DND-41 (cell line): ENCODE results near the gene BEND5.

Source experiments
- ATAC-seq: fragments of 200-7000 bp; cut with Tn5 transposase; 3 replicates; pipeline ENCODE4 v1.9.1; 2021; ENCODE audit warnings: low read depth; ENCODE audit not compliant: insufficient read depth
- DNase-seq: peaks from one replicate; pipeline ENCODE4 v3.0.0-alpha.2; 2020
- H2AFZ ChIP-seq: 2 replicates; pipeline ENCODE4 v1.6.0; 2012; ENCODE audit warnings: low read depth, low read length
- H3K27ac ChIP-seq: 2 replicates; pipeline ENCODE4 v1.5.1; 2012; ENCODE audit warnings: low read length, inconsistent platforms
- H3K27me3 ChIP-seq: fragments of 200-600 bp; sonication (generic); 2 replicates; pipeline ENCODE4 v1.6.0; 2012; ENCODE audit warnings: low read length, mild to moderate bottlenecking, inconsistent platforms; ENCODE audit not compliant: insufficient read depth, poor library complexity
- H3K36me3 ChIP-seq: 2 replicates; pipeline ENCODE4 v1.5.1; 2012; ENCODE audit warnings: low read length, inconsistent platforms; ENCODE audit not compliant: insufficient read depth
- H3K4me1 ChIP-seq: 2 replicates; pipeline ENCODE4 v1.5.1; 2012; ENCODE audit warnings: mild to moderate bottlenecking, low read length; ENCODE audit not compliant: insufficient read depth
- H3K4me2 ChIP-seq: 2 replicates; pipeline ENCODE4 v1.6.0; 2012; ENCODE audit warnings: mild to moderate bottlenecking, moderate library complexity, low read length, inconsistent platforms; ENCODE audit not compliant: insufficient read depth
- H3K4me3 ChIP-seq, 2 experiments: fragments of 200-600 bp in 1 of 2; shearing (Covaris generic) in 1 of 2; 2 replicates each; pipeline ENCODE4 v1.5.1; 2012 to 2016; ENCODE audit warnings: inconsistent platforms in 2 of 2, low read length in 2 of 2, mild to moderate bottlenecking in 2 of 2, low read depth in 1 of 2, moderate library complexity in 1 of 2
- H3K79me2 ChIP-seq: 2 replicates; pipeline ENCODE4 v1.6.0; 2012; ENCODE audit warnings: low read length, inconsistent platforms; ENCODE audit not compliant: insufficient read depth
- H3K9ac ChIP-seq: 2 replicates; pipeline ENCODE4 v1.6.0; 2012; ENCODE audit warnings: low read depth, mild to moderate bottlenecking, inconsistent platforms, low read length, moderate library complexity
- H3K9me3 ChIP-seq: 2 replicates; pipeline ENCODE4 v1.5.1; 2012; ENCODE audit warnings: low read length, moderate library complexity, mild to moderate bottlenecking, inconsistent platforms; ENCODE audit not compliant: insufficient read depth, severe bottlenecking
- H4K20me1 ChIP-seq: 2 replicates; pipeline ENCODE4 v1.6.0; 2012; ENCODE audit warnings: low read length; ENCODE audit not compliant: insufficient read depth
- CTCF ChIP-seq: IDR thresholded peaks from 2 replicates; pipeline ENCODE4 v1.5.1; 2012; ENCODE audit warnings: borderline replicate concordance, low read length, moderate library complexity, mild to moderate bottlenecking; ENCODE audit not compliant: poor library complexity, severe bottlenecking; ENCODE audit errors: extremely low read depth
- EZH2 ChIP-seq: IDR thresholded peaks from 3 replicates; pipeline ENCODE4 v1.6.1; 2012; ENCODE audit warnings: borderline replicate concordance, low read depth, mild to moderate bottlenecking, moderate library complexity, low read length, inconsistent platforms; ENCODE audit not compliant: severe bottlenecking

Gene BEND5

GRCh38 chr1:48773133-48773532 lies 3.6 kb downstream of the BEND5 start:
- Histone ChIP-seq H3K9ac (peak overlapping the region; percentile 3; the same call in 1 of the 2 replicates), H3K4me1 (peaks cover 52% of the 10 kb centered on the region), H3K36me3 (peaks cover 63% of the 10 kb centered on the region), H3K79me2 (peaks cover 82% of the 10 kb centered on the region), H3K27me3 (no peaks in the 10 kb centered on the region), H3K9me3 (no peaks in the 10 kb centered on the region), H4K20me1 (peaks cover 18% of the 10 kb centered on the region), H2AFZ (no peak overlapping the region), H3K4me3 (no peak overlapping the region), H3K27ac (no peak overlapping the region), H3K4me2 (0 out of 2 replicates have a peak overlapping the region, but pooled peaks have one; percentile 5)
- DNase-seq (no peak), ATAC-seq (no peak)
- TF ChIP-seq CTCF = no peak

- H3K9ac ChIP-seq = no peak overlapping the region
- H4K20me1 ChIP-seq = peaks cover 21% of the 10 kb centered on the region
- peak overlapping the region; percentile 6; the same call in 1 of the 2 replicates for H3K4me2 ChIP-seq
- H3K36me3 ChIP-seq = peaks cover 68% of the 10 kb centered on the region
- H3K79me2 ChIP-seq = peaks cover 78% of the 10 kb centered on the region
- ATAC-seq (no peak), DNase-seq (no peak)
- H2AFZ ChIP-seq = no peak overlapping the region
- no peaks in the 10 kb centered on the region for H3K27me3 ChIP-seq
- no peak overlapping the region for H3K4me3 ChIP-seq
- H3K4me1 ChIP-seq = peaks cover 44% of the 10 kb centered on the region
- H3K27ac ChIP-seq = no peak overlapping the region
- TF ChIP-seq CTCF (no peak), EZH2 (no peak)
- H3K9me3 ChIP-seq = no peaks in the 10 kb centered on the region
Observed at GRCh38 chr1:48772211-48772610, 4.5 kb downstream of the BEND5 start.

GRCh38 chr1:48771561-48771960 lies 5.1 kb downstream of the BEND5 start:
- peaks cover 81% of the 10 kb centered on the region for H3K79me2 ChIP-seq
- no peaks in the 10 kb centered on the region for H3K27me3 ChIP-seq
- no peak overlapping the region for H3K4me3 ChIP-seq
- TF ChIP-seq CTCF (no peak), EZH2 (no peak)
- H2AFZ ChIP-seq = no peak overlapping the region
- H3K4me1 ChIP-seq = peaks cover 44% of the 10 kb centered on the region
- H3K27ac ChIP-seq = no peak overlapping the region
- H3K4me2 ChIP-seq = peak overlapping the region; percentile 27; the same call in 1 of the 2 replicates
- peaks cover 75% of the 10 kb centered on the region for H3K36me3 ChIP-seq
- H4K20me1 ChIP-seq = peaks cover 21% of the 10 kb centered on the region
- ATAC-seq = no peak
- H3K9me3 ChIP-seq = no peaks in the 10 kb centered on the region
- H3K9ac ChIP-seq = no peak overlapping the region
- no peak for DNase-seq
